ENCODE results near the gene WDPCP. TPM values are rescaled to one million over a fixed set of nuclear protein-coding genes. Genes with fewer than 3 reads are reported as not detected.

The WDPCP gene
- total and polyA plus RNA-seq, 7 donors: 0.60 to 35.5 (median 14.0) TPM

- no peaks in the 10 kb centered on the region for H3K27me3 ChIP-seq
- DNase-seq: no peak
- H3K4me3 ChIP-seq: no peak overlapping the region
- intact Hi-C loops (cut with DNase I): no loop called here
- no peak overlapping the region for H3K27ac ChIP-seq
- no peaks in the 10 kb centered on the region for H3K9me3 ChIP-seq
- TF ChIP-seq EP300 (IDR thresholded peaks at IDR 0.05) (no peak), POLR2A (IDR thresholded peaks at IDR 0.05) (no peak), CTCF (IDR thresholded peaks at IDR 0.05) (no peak), POLR2AphosphoS5 (IDR thresholded peaks at IDR 0.05) (no peak)
- peaks cover 32 to 84% (median 41%) of the 10 kb centered on the region in 4 donors for H3K36me3 ChIP-seq
- H3K4me1 ChIP-seq: no peaks in the 10 kb centered on the region
- WGBS, 2 donors: 92 to 93% methylated on average over 4 of the region's 4 CpGs
Observed at GRCh38 chr2:63604666-63605065, 16.4 kb upstream of the WDPCP start.

- Histone ChIP-seq H3K36me3 (peaks cover 19 to 99% (median 38%) of the 10 kb centered on the region in 4 donors), H3K4me3 (no peak overlapping the region), H3K4me1 (peaks cover 0 to 4% (median under 1%) of the 10 kb centered on the region in 4 donors), H3K9me3 (no peaks in the 10 kb centered on the region), H3K27ac (no peak overlapping the region), H3K27me3 (no peaks in the 10 kb centered on the region)
- DNase-seq: no peak
- intact Hi-C loops (cut with DNase I): no loop called here
- WGBS, 2 donors: 94 to 96% methylated on average over 1 of the region's 1 CpG
- TF ChIP-seq POLR2A (IDR thresholded peaks at IDR 0.05) (no peak), EP300 (IDR thresholded peaks at IDR 0.05) (no peak), POLR2AphosphoS5 (IDR thresholded peaks at IDR 0.05) (no peak), CTCF (IDR thresholded peaks at IDR 0.05) (no peak)
Observed at GRCh38 chr2:63600881-63601460, 12.7 kb upstream of the WDPCP start.

- intact Hi-C loops (cut with DNase I): no loop called here
- H3K4me3 ChIP-seq: no peak overlapping the region
- H3K27me3 ChIP-seq: no peaks in the 10 kb centered on the region
- peaks cover 0 to 23% (median 12%) of the 10 kb centered on the region in 4 donors for H3K4me1 ChIP-seq
- peaks cover 0 to 99% (median 25%) of the 10 kb centered on the region in 4 donors for H3K36me3 ChIP-seq
- no peaks in the 10 kb centered on the region for H3K9me3 ChIP-seq
- 89 to 91% methylated on average over 2 of the region's 2 CpGs for WGBS, 2 donors
- no peak for TF ChIP-seq EP300 (IDR thresholded peaks at IDR 0.05)
- no peak for DNase-seq
- H3K27ac ChIP-seq: no peak overlapping the region
Observed at GRCh38 chr2:63598981-63599380, 10.7 kb upstream of the WDPCP start.

- H3K9me3 ChIP-seq: no peaks in the 10 kb centered on the region
- H3K4me3 ChIP-seq: no peak overlapping the region
- 34 to 77% methylated on average over 2 of the region's 2 CpGs for WGBS, 2 donors
- peaks cover 0 to 81% (median 16%) of the 10 kb centered on the region in 4 donors for H3K36me3 ChIP-seq
- no peaks in the 10 kb centered on the region for H3K27me3 ChIP-seq
- intact Hi-C loops (cut with DNase I): no loop called here
- DNase-seq: no peak
- TF ChIP-seq CTCF (IDR thresholded peaks at IDR 0.05): no peak
- no peak for TF ChIP-seq POLR2A (IDR thresholded peaks at IDR 0.05)
- TF ChIP-seq EP300 (IDR thresholded peaks at IDR 0.05): no peak
- TF ChIP-seq POLR2AphosphoS5 (IDR thresholded peaks at IDR 0.05): no peak
- H3K4me1 ChIP-seq: peaks cover 0 to 40% (median 27%) of the 10 kb centered on the region in 4 donors
- H3K27ac ChIP-seq: no peak overlapping the region
Observed at GRCh38 chr2:63596401-63596883, 8.2 kb upstream of the WDPCP start.

- H3K9me3 ChIP-seq: no peaks in the 10 kb centered on the region
- no peak for TF ChIP-seq POLR2AphosphoS5 (IDR thresholded peaks at IDR 0.05)
- no peaks in the 10 kb centered on the region for H3K27me3 ChIP-seq
- no peak overlapping the region for H3K4me3 ChIP-seq
- intact Hi-C loops (cut with DNase I): no loop called here
- WGBS, 2 donors: 98 to 99% methylated on average over 3 of the region's 3 CpGs
- peaks cover 0 to 63% (median 11%) of the 10 kb centered on the region in 4 donors for H3K36me3 ChIP-seq
- H3K27ac ChIP-seq: peak overlapping the region in 1 of 4 donors; percentile 92
- DNase-seq: no peak
- peaks cover 0 to 58% (median 45%) of the 10 kb centered on the region in 4 donors for H3K4me1 ChIP-seq
Observed at GRCh38 chr2:63594660-63595059, 6.4 kb upstream of the WDPCP start.
